ENCODE measurements around the gene OR5V1.
"Not testable (repeated sequence)": the region's sequence is repeated elsewhere in the genome, so short reads cannot be mapped to it uniquely, and the experiment has no call there.

The OR5V1 gene

GRCh38 chr6:29368765-29369164 is at the start of gene OR5V1:
Gene OR5V1 (minus strand): TSS chr6:29368865. CDS start chr6:29356195, 12,670 bp downstream.
- no peak for DNase-seq (ENCODE audit: low spot score)

GRCh38 chr6:29414588-29414987 is 45.9 kb upstream of the OR5V1 start, which contains the start of gene OR12D1:
Gene OR12D1 (plus strand): TSS chr6:29414928.
- DNase-seq (ENCODE audit: low spot score), result no peak

GRCh38 chr6:29403801-29404200 is 35.1 kb upstream of the OR5V1 start:
- DNase-seq (ENCODE audit: low spot score), result no peak

- DNase-seq (ENCODE audit: low spot score), result no peak
These were observed 30.9 kb upstream of the OR5V1 start for GRCh38 chr6:29399525-29399924.

- DNase-seq (ENCODE audit: low spot score), result no peak
These were observed 26.7 kb upstream of the OR5V1 start, which contains the start of gene OR12D2 for GRCh38 chr6:29395331-29395730. Gene OR12D2 (plus strand): TSS chr6:29395631. CDS start chr6:29396700, 1,069 bp downstream.

- DNase-seq (ENCODE audit: low spot score), result no peak
These were observed 19.9 kb upstream of the OR5V1 start for GRCh38 chr6:29388533-29388932.

GRCh38 chr6:29376003-29376402 is 7.3 kb upstream of the OR5V1 start:
- DNase-seq (ENCODE audit: low spot score), result peak; percentile 28

- no peak for DNase-seq (ENCODE audit: low spot score)
These were observed 6.5 kb upstream of the OR5V1 start, which contains the start of gene OR12D3 for GRCh38 chr6:29375191-29375590. Gene OR12D3 (minus strand): TSS chr6:29375291. CDS start chr6:29375287, 4 bp downstream.

GRCh38 chr6:29355603-29356002 is 13.1 kb downstream of the OR5V1 start:
- DNase-seq (ENCODE audit: low spot score), result peak; percentile 11

- DNase-seq (ENCODE audit: low spot score), result no peak
These were observed 13.7 kb downstream of the OR5V1 start for GRCh38 chr6:29354980-29355379.

- DNase-seq (ENCODE audit: low spot score), result not testable (repeated sequence)
These were observed 19.3 kb downstream of the OR5V1 start for GRCh38 chr6:29349348-29349747.

- DNase-seq (ENCODE audit: low spot score), result no peak
These were observed 23.3 kb downstream of the OR5V1 start for GRCh38 chr6:29345380-29345779.

- no peak for DNase-seq (ENCODE audit: low spot score)
These were observed 32.4 kb downstream of the OR5V1 start for GRCh38 chr6:29336269-29336668.

GRCh38 chr6:29332676-29333075 is 36.0 kb downstream of the OR5V1 start:
- no peak for DNase-seq (ENCODE audit: low spot score)

- no peak for DNase-seq (ENCODE audit: low spot score)
These were observed 42.9 kb downstream of the OR5V1 start for GRCh38 chr6:29325777-29326176.

- DNase-seq (ENCODE audit: low spot score), result not testable (repeated sequence)
These were observed 45.3 kb downstream of the OR5V1 start for GRCh38 chr6:29323332-29323731.

GRCh38 chr6:29319931-29320330 is 48.7 kb downstream of the OR5V1 start:
- DNase-seq (ENCODE audit: low spot score), result no peak

All from NAMALWA (cell line).